NCI-H2196 treated with DMSO at 0.1 percent for 48 hours (cell line): Measurements from ENCODE around the gene GPC4.
"Not testable (repeated sequence)": the region's sequence is repeated elsewhere in the genome, so short reads cannot be mapped to it uniquely, and the experiment has no call there.

Source experiments
- DNase-seq: peaks from one replicate; lab custom pipeline; 2025; ENCODE audit not compliant: unreplicated experiment; lab: John Stamatoyannopoulos, UW

The GPC4 gene

GRCh38 chrX:133307637-133308498 is 107.4 kb downstream of the GPC4 start:
- no peak for DNase-seq

DNA sequence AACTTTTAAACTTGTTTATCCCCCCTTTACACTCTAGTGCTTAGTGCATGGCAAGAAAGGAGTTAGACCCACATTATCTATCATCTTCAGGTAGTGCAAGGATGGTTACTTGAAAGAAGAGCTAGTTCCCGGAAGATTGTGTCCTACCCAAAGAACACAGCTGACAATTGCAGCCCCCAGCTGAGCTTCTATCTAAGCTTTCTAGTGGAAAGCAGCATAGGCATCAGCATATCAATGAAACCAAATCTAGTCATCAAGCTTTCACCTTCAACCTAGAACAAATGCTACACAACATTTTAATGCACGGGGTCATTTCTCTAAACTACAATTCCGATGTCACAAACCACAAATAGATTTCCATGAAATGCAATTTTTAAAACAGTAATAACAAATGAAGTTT is 108.2 kb downstream of the GPC4 start:
- no peak for DNase-seq

GRCh38 chrX:133306316-133306715 is 109.0 kb downstream of the GPC4 start:
- DNase-seq: no peak

DNA sequence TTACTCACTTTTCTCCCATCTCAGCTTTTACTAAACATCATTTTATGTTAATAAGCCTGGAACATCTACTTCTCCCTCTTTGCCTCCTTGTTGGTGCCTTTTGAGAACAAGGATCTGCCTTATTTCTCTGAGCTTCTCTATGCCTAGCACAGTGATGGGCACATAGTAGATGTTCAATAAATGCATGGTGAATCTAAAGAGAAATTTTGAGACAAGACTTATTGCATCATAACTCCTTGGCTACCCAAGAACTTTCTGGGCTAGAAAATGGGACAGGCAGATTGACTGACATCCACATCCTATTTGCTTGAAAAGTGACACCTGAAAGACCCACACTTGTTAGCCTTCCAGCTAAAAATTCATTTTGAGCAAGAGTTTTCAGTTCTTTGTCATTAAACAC is 109.9 kb downstream of the GPC4 start:
- no peak for DNase-seq

- DNase-seq: no peak
These were observed 112.4 kb downstream of the GPC4 start for GRCh38 chrX:133302775-133303445.

DNA sequence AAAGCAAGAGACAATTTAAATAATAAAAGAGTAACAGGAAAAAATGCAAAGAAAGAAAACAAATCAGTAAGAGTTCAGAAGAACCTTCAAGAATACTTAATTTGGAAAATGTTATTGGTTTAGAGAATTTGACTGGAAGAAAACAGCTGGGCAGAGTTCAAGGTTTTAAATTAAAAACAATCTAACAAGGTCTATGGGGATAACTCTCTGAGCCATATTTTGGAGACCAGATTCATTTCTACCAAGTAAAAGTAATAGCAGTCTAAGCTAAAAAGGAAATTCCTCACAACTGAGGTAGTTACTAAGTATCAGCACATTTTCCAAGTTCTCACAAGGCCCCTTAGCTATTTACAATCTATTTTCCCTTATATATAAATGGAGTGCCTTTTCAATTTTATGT is 114.7 kb downstream of the GPC4 start:
- no peak for DNase-seq

DNA sequence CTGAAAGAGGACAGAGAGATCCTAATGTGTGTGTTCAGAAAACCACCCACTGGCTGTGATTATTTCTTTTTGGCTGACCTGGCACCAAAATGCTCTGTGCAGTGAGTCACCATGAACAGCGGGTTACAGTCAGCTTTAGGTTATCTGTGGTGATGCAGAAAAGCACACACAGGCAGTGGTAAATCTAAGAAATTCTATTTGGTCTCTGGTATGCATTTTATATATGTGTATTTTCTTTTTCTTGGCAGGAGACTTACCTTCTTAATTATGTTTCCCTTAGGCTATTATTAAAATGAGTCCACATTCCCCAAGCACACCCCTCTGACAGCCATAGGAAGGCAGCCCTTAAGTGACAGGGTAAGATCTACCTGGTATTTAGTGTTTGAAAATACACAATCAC is 118.0 kb downstream of the GPC4 start:
- no peak for DNase-seq

- no peak for DNase-seq
These were observed 121.2 kb downstream of the GPC4 start for GRCh38 chrX:133294126-133294525.

DNA sequence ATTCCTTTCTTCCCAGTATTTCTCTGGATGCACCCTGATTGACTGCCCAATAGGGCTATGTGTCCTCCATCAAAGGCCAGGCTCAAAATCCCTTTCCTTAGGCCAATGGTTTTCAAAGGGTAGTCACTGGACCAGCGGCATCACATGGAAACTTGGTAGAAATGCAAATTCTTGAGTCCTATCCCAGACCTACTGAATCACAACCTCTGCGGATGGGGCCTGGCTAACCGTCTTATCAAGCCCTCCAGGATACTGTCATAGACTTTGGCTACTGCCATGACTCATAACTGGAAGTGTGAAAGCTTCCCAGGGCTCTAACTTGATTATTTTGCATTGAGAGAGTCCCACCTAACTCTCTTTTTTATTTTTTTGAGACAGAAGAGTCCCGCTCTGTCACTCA is 125.2 kb downstream of the GPC4 start:
- DNase-seq: no peak

- no peak for DNase-seq
These were observed 127.4 kb downstream of the GPC4 start for GRCh38 chrX:133287860-133288259.

GRCh38 chrX:133285341-133285740 is 129.9 kb downstream of the GPC4 start:
- no peak for DNase-seq

GRCh38 chrX:133279112-133279730 is 136.1 kb downstream of the GPC4 start:
- not testable (repeated sequence) for DNase-seq

DNA sequence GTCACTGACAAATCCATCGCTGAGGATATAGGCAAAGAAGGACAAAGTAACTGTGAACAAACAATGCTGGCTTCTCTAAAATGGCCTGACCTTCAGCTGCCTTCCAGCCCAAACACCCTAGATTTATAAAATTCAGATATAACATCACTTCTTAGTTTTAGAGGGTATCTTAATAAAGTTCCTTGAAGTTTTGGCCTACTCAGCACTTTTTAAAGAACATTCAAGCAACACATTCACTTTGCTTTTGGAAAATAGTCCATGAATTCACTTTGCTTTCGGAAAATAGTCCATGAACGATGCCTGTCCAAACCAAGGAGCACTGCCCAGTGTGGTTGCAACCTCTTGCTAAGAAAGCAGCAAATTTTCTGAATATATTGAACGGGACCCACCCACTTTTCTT is 142.1 kb downstream of the GPC4 start:
- DNase-seq: no peak

GRCh38 chrX:133269168-133269567 is 146.1 kb downstream of the GPC4 start:
- DNase-seq: no peak

- DNase-seq: no peak
These were observed 147.7 kb downstream of the GPC4 start for GRCh38 chrX:133267621-133268020.

GRCh38 chrX:133265331-133265730 is 150.0 kb downstream of the GPC4 start:
- DNase-seq: no peak

DNA sequence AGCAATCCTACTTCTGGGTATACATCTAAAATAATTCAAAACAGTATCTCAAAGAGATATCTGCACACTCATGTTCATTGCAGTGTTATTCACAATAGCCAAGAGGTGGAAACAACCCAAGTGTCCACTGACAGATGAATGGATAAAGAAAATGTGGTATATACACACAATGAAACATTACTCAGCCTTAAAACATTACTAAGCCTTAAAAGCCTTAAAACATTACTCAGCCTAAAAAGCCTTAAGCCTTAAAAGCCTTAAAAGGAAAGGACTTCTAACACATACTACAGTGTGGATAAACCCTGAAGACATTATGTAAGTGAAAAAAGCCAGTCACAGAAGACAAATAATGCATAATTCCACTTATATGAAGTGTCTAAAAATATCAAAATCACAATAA is 156.8 kb downstream of the GPC4 start:
- DNase-seq: no peak

GRCh38 chrX:133254666-133255065 is 160.6 kb downstream of the GPC4 start:
- no peak for DNase-seq

GRCh38 chrX:133251204-133251603 is 164.1 kb downstream of the GPC4 start:
- DNase-seq: no peak

GRCh38 chrX:133250184-133251100 is 164.8 kb downstream of the GPC4 start:
- no peak for DNase-seq
